ENCODE measurements around the gene TCIRG1. TPM values are rescaled to one million over a fixed set of nuclear protein-coding genes. Genes with fewer than 3 reads are reported as not detected.

TCIRG1 gene
- total and polyA plus RNA-seq, 2 of the 13 experiments (the other 11 are each of a cell fraction or from before 2014, with no cell fraction given), result 48.0 to 69.6 TPM

GRCh38 chr11:68030318-68031143, 8.3 kb upstream of the TCIRG1 start, which contains the start of gene NDUFS8 (continued):
- TF ChIP-seq PHF5A (CRISPR knock-in tag; IDR thresholded peaks at IDR 0.05; ENCODE audit: low read depth, unreplicated experiment), result no peak
- TF ChIP-seq, protein P1, sequence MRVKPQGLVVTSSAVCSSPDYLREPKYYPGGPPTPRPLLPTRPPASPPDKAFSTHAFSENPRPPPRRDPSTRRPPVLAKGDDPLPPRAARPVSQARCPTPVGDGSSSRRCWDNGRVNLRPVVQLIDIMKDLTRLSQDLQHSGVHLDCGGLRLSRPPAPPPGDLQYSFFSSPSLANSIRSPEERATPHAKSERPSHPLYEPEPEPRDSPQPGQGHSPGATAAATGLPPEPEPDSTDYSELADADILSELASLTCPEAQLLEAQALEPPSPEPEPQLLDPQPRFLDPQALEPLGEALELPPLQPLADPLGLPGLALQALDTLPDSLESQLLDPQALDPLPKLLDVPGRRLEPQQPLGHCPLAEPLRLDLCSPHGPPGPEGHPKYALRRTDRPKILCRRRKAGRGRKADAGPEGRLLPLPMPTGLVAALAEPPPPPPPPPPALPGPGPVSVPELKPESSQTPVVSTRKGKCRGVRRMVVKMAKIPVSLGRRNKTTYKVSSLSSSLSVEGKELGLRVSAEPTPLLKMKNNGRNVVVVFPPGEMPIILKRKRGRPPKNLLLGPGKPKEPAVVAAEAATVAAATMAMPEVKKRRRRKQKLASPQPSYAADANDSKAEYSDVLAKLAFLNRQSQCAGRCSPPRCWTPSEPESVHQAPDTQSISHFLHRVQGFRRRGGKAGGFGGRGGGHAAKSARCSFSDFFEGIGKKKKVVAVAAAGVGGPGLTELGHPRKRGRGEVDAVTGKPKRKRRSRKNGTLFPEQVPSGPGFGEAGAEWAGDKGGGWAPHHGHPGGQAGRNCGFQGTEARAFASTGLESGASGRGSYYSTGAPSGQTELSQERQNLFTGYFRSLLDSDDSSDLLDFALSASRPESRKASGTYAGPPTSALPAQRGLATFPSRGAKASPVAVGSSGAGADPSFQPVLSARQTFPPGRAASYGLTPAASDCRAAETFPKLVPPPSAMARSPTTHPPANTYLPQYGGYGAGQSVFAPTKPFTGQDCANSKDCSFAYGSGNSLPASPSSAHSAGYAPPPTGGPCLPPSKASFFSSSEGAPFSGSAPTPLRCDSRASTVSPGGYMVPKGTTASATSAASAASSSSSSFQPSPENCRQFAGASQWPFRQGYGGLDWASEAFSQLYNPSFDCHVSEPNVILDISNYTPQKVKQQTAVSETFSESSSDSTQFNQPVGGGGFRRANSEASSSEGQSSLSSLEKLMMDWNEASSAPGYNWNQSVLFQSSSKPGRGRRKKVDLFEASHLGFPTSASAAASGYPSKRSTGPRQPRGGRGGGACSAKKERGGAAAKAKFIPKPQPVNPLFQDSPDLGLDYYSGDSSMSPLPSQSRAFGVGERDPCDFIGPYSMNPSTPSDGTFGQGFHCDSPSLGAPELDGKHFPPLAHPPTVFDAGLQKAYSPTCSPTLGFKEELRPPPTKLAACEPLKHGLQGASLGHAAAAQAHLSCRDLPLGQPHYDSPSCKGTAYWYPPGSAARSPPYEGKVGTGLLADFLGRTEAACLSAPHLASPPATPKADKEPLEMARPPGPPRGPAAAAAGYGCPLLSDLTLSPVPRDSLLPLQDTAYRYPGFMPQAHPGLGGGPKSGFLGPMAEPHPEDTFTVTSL (CRISPR knock-in tag; IDR thresholded peaks at IDR 0.05; ENCODE audit: borderline replicate concordance), result 0 out of 2 replicates have a peak, but pooled peaks have one; percentile 24
- TF ChIP-seq RARG (CRISPR knock-in tag; IDR thresholded peaks at IDR 0.05; ENCODE audit: low read depth), result no peak
- TF ChIP-seq FOXK2 (IDR thresholded peaks at IDR 0.05), result no peak; the same call in 1 of the 2 replicates
- no peak for TF ChIP-seq NONO (IDR thresholded peaks at IDR 0.05)
- peak; percentile 68; the same call in 1 of the 2 replicates for TF ChIP-seq NONO (CRISPR knock-in tag; conservative IDR thresholded peaks at IDR 0.05)
- TF ChIP-seq, protein P2, sequence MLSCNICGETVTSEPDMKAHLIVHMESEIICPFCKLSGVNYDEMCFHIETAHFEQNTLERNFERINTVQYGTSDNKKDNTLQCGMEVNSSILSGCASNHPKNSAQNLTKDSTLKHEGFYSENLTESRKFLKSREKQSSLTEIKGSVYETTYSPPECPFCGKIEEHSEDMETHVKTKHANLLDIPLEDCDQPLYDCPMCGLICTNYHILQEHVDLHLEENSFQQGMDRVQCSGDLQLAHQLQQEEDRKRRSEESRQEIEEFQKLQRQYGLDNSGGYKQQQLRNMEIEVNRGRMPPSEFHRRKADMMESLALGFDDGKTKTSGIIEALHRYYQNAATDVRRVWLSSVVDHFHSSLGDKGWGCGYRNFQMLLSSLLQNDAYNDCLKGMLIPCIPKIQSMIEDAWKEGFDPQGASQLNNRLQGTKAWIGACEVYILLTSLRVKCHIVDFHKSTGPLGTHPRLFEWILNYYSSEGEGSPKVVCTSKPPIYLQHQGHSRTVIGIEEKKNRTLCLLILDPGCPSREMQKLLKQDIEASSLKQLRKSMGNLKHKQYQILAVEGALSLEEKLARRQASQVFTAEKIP (CRISPR knock-in tag; IDR thresholded peaks at IDR 0.05; ENCODE audit: borderline replicate concordance), result no peak
- TF ChIP-seq PAX8 (CRISPR knock-in tag; IDR thresholded peaks at IDR 0.05; ENCODE audit: borderline replicate concordance), result no peak
- no peak; the same call in 2 of the 3 replicates for TF ChIP-seq MXI1 (IDR thresholded peaks at IDR 0.05; ENCODE audit: borderline replicate concordance, low read depth, low read length)
- TF ChIP-seq MEIS1 (CRISPR knock-in tag; IDR thresholded peaks at IDR 0.05; ENCODE audit: borderline replicate concordance), result peak; percentile 73; the same call in 1 of the 2 replicates
- TF ChIP-seq ZKSCAN1 (IDR thresholded peaks at IDR 0.05; ENCODE audit: low read length), result no peak
- no peak for TF ChIP-seq IKZF1 (IDR thresholded peaks at IDR 0.05)
- no peak for TF ChIP-seq ZNF652 (CRISPR knock-in tag; IDR thresholded peaks at IDR 0.05; ENCODE audit: borderline replicate concordance, low read depth)
- TF ChIP-seq GLI4 (CRISPR knock-in tag; IDR thresholded peaks at IDR 0.05; ENCODE audit: borderline replicate concordance), result no peak
- TF ChIP-seq ELF3 (CRISPR knock-in tag; IDR thresholded peaks at IDR 0.05), result 0 out of 2 replicates have a peak, but pooled peaks have one; percentile 38
- TF ChIP-seq ZNF3 (CRISPR knock-in tag; IDR thresholded peaks at IDR 0.05), result no peak
- 0 out of 2 replicates have a peak, but pooled peaks have one; percentile 30 for TF ChIP-seq CENPT (CRISPR knock-in tag; IDR thresholded peaks at IDR 0.05; ENCODE audit: low read depth)
- TF ChIP-seq ETV5 (CRISPR knock-in tag; IDR thresholded peaks at IDR 0.05; ENCODE audit: borderline replicate concordance), result no peak; the same call in none of the 2 replicates
- peak; percentile 52 for TF ChIP-seq ZNF883 (CRISPR knock-in tag; IDR thresholded peaks at IDR 0.05; ENCODE audit: not compliant biosample characterization)
- TF ChIP-seq XRCC5 (optimal IDR thresholded peaks at IDR 0.05; ENCODE audit: low read length), result no peak
- TF ChIP-seq DPF2 (CRISPR knock-in tag; IDR thresholded peaks at IDR 0.05; ENCODE audit: borderline replicate concordance, low read depth), result no peak
- TF ChIP-seq MYNN (CRISPR knock-in tag; IDR thresholded peaks at IDR 0.05; ENCODE audit: low read depth), result no peak
- TF ChIP-seq ZSCAN21 (CRISPR knock-in tag; IDR thresholded peaks at IDR 0.05; ENCODE audit: borderline replicate concordance), result no peak; the same call in 1 of the 2 replicates
- TF ChIP-seq SRY (CRISPR knock-in tag; IDR thresholded peaks at IDR 0.05), result peak; percentile 52; the same call in 1 of the 2 replicates

All from HepG2 (cell line).